Measurements from ENCODE around the gene SYT1. TPM values are rescaled to one million over a fixed set of nuclear protein-coding genes. Genes with fewer than 3 reads are reported as not detected.

Gene SYT1
- total and polyA plus RNA-seq, 9 donors: 0.45 to 18.3 (median 9.7) TPM

DNA sequence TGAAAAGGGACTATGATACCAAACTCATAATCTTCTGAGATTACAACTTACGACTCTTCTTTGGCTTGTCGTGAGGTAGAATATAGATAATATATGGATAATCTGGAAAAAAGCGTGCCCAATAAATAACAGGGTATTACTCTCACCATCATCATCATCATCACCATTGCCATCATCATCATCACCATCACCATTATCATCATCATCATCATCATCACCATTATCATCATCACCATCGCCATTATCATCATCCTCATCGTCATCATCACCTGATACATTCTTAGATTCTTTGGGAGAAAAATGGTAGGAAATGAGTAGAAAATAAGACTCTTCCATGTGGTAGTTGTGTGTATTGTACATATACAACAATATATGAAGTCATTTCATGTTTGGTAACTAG lies 259.8 kb downstream of the SYT1 start:
- H3K4me1 ChIP-seq (ENCODE audit: insufficient read depth): no peaks in the 10 kb centered on the region
- no peak for DNase-seq
- H3K4me3 ChIP-seq: no peak overlapping the region
- no peaks in the 10 kb centered on the region for H3K36me3 ChIP-seq
- 96% methylated on average over 5 of the region's 5 CpGs for WGBS, 3 donors
- no peak overlapping the region for H3K27ac ChIP-seq
- TF ChIP-seq, protein P1, sequence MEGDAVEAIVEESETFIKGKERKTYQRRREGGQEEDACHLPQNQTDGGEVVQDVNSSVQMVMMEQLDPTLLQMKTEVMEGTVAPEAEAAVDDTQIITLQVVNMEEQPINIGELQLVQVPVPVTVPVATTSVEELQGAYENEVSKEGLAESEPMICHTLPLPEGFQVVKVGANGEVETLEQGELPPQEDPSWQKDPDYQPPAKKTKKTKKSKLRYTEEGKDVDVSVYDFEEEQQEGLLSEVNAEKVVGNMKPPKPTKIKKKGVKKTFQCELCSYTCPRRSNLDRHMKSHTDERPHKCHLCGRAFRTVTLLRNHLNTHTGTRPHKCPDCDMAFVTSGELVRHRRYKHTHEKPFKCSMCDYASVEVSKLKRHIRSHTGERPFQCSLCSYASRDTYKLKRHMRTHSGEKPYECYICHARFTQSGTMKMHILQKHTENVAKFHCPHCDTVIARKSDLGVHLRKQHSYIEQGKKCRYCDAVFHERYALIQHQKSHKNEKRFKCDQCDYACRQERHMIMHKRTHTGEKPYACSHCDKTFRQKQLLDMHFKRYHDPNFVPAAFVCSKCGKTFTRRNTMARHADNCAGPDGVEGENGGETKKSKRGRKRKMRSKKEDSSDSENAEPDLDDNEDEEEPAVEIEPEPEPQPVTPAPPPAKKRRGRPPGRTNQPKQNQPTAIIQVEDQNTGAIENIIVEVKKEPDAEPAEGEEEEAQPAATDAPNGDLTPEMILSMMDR (IDR thresholded peaks at IDR 0.05): no peak
- H3K9me3 ChIP-seq: no peaks in the 10 kb centered on the region
- intact Hi-C loops (cut with DNase I): no loop called here
- no peaks in the 10 kb centered on the region for H3K27me3 ChIP-seq

DNA sequence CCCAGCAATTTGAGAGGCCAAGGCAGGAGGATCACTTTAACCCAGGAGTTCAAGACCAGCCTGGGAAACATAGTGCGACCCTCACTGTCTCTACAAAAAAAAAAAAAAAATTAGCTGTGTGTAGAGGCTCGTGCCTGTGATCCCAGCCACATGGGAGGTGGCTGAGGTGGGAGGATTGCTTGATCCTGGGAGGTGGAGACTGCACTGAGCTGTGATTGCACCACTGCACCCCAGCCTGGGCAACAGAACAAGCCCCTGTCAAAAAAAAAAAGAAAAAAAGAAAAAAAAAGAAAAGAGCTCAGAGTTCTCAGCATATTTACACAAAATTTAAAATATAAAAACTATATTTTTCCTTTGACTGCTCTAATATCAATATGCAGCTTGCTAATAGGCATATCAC lies 260.8 kb downstream of the SYT1 start:
- Histone ChIP-seq H3K36me3 (no peaks in the 10 kb centered on the region), H3K4me3 (no peak overlapping the region), H3K4me1 (ENCODE audit: insufficient read depth) (no peaks in the 10 kb centered on the region), H3K27ac (no peak overlapping the region), H3K9me3 (no peaks in the 10 kb centered on the region), H3K27me3 (no peaks in the 10 kb centered on the region)
- no peak for DNase-seq
- WGBS, 3 donors: 65 to 70% (median 65%) methylated on average over 2 of the region's 2 CpGs
- intact Hi-C loops (cut with DNase I): no loop called here
- TF ChIP-seq POLR2A (IDR thresholded peaks at IDR 0.05) (no peak), EP300 (IDR thresholded peaks at IDR 0.05) (no peak)
- TF ChIP-seq, protein P1 (IDR thresholded peaks at IDR 0.05): no peak

DNA sequence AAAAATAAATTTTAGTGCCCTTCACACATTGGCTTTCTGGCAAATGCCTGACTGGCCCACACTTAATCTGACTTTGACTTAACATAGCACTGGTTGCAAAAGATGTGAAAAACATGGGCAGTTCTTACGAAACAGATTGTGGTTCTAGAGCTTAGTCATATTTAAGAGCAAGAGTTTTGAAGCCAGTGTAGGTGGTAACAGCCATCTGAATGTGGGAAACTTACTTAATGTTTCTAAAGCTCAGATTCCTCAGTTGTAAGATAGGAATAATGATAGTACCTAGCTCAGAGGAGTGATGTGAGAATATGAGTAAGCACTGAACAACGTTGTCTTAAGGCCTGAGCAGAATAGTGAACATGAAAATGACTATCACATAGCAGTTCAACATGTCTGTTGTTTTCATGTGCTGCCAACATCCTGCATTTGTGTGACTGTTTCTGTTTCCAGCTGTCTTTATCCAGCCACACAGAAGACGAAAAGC lies 262.7 kb downstream of the SYT1 start:
- no peak for TF ChIP-seq EP300 (IDR thresholded peaks at IDR 0.05)
- no peak for TF ChIP-seq POLR2A (IDR thresholded peaks at IDR 0.05)
- TF ChIP-seq, protein P1 (IDR thresholded peaks at IDR 0.05): no peak
- H3K36me3 ChIP-seq: no peaks in the 10 kb centered on the region
- no peak overlapping the region for H3K4me3 ChIP-seq
- no peaks in the 10 kb centered on the region for H3K9me3 ChIP-seq
- intact Hi-C loops (cut with DNase I): no loop called here
- 64 to 68% (median 65%) methylated on average over 3 of the region's 3 CpGs for WGBS, 3 donors
- no peaks in the 10 kb centered on the region for H3K27me3 ChIP-seq
- H3K4me1 ChIP-seq (ENCODE audit: insufficient read depth): no peaks in the 10 kb centered on the region
- H3K27ac ChIP-seq: no peak overlapping the region
- no peak for DNase-seq

DNA sequence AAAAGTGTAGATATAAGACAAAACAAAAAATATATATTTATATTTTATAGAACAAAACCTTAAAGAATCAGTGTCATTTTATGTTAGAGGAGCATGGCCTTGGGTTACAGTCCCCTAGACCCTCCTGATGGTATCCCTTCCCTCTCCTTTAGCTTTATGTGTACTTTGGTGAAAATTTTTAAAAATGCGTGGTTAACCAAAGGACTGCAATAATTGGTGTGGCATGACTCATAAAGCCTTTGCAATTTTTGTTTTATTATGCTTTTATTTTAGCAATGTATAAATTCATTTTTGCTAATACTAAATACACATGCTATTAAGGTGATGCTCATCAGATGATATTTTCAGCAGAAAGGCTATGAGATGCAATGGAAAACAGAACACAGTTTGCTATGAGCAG lies 264.4 kb downstream of the SYT1 start:
- H3K36me3 ChIP-seq: no peaks in the 10 kb centered on the region
- H3K9me3 ChIP-seq: no peaks in the 10 kb centered on the region
- no peaks in the 10 kb centered on the region for H3K27me3 ChIP-seq
- intact Hi-C loops (cut with DNase I): no loop called here
- no peak overlapping the region for H3K27ac ChIP-seq
- no peaks in the 10 kb centered on the region for H3K4me1 ChIP-seq (ENCODE audit: insufficient read depth)
- no peak for DNase-seq
- WGBS, 3 donors: 91 to 96% (median 94%) methylated on average over 1 of the region's 1 CpG
- no peak for TF ChIP-seq POLR2A (IDR thresholded peaks at IDR 0.05)
- no peak for TF ChIP-seq EP300 (IDR thresholded peaks at IDR 0.05)
- TF ChIP-seq, protein P1 (IDR thresholded peaks at IDR 0.05): no peak
- no peak overlapping the region for H3K4me3 ChIP-seq

DNA sequence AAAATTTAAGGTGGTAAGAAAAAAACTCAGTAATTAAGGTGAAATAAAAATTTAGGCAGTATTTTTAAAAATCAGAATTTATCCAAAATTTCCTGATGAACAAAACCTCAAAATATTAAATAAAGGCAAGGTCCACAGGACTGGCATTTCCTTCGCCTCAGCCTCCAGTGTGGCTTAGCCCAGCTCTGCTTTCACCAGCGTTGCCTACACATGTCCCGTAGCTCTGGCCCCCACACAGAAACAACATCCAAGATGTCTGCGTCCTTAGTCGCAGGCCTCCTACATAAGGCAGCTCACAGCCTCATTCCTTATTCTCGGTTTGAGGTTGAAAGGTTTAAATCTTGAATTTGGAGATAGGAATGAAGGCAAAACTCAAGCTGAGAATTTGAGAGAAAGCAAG lies 274.3 kb downstream of the SYT1 start:
- DNase-seq: no peak
- TF ChIP-seq POLR2A (IDR thresholded peaks at IDR 0.05) (no peak), EP300 (IDR thresholded peaks at IDR 0.05) (no peak)
- Histone ChIP-seq H3K27me3 (no peaks in the 10 kb centered on the region), H3K4me3 (no peak overlapping the region), H3K36me3 (no peaks in the 10 kb centered on the region), H3K4me1 (ENCODE audit: insufficient read depth) (no peaks in the 10 kb centered on the region), H3K9me3 (no peaks in the 10 kb centered on the region), H3K27ac (no peak overlapping the region)
- intact Hi-C loops (cut with DNase I): no loop called here
- 93 to 98% (median 96%) methylated on average over 6 of the region's 6 CpGs for WGBS, 3 donors
